GM20431 (cell line): ENCODE measurements around the gene POC1B.

Experiments used
- in situ Hi-C: fragments of 300-500 bp; cut with MseI, MboI; formaldehyde crosslinking; loops from one replicate; pipeline ENCODE4 v1.15.0; 2020; ENCODE audit warnings: low sequenced_read_pairs; ENCODE audit not compliant: unreplicated experiment

POC1B gene

DNA sequence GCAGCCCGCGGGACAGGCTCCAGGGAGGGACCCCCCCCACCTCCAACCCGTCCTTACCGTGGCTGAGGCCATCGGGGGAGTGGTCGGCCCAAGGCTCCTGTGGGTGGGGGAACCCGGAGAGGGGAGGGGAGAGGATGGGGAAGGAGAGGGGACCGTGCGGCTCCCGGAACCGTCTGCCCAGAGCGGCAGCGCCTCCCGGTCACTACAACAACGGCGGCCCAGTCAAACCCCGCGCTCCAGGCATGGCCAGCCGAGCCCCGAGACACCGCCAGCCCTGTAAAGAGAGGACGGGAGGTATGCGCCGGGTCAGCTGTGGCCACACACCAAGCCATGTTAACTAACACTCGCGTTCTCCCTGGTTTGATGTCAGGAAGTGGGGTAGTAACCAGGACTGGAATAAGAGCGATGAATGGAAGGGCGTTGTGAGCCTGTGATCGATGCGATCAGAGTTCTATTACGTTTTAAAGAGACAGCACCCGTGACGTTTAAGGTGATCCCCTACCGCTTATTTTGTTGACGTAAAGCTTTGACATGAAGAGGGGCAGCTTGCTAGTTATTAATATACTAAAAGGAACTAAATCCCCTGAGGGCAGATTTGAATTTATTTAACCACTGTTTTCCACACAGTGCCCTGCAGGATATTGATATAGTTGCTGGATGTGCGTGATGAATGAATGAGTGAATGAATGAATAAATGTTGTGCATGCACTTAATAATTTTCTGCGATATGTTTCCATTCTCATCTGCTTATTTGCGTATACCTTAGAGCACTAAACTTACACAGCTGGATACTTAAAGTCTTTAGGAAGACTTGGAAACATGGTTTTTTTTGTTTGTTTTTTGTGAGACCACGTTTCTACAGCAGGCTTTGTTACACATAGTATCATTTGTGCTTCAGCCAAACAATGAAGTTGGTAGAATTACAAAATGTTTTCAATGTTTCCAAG is at the start of gene POC1B:
TSS of gene POC1B (minus strand) at position 224 of the 947 bp plus-strand sequence. CDS start at position 72, 152 bp downstream.
- in situ Hi-C loops, result no loop called here

DNA sequence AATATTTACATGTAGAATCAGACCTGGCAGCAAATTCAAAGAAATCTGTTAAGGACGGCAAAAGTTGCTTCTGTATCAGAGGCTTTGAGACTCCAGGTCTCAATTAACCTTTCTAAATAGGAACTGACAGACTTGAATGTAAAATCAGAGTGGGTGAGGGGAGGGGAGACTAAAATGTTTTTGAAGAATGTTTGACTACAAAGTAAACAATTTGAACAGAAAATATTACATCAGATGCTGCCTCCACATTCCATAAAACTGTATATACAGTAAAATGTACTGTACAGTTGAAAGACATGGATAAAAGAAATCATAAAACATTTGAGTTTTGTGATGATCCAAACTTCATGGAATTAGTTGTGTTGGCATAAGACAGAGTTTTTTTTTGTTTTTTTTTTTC is 49.5 kb upstream of the POC1B start:
- in situ Hi-C loops, result no loop called here

GRCh38 chr12:89574736-89575208 is 48.9 kb upstream of the POC1B start:
- in situ Hi-C loops, result no loop called here

GRCh38 chr12:89573051-89573810 is 47.4 kb upstream of the POC1B start:
- in situ Hi-C loops, result no loop called here

DNA sequence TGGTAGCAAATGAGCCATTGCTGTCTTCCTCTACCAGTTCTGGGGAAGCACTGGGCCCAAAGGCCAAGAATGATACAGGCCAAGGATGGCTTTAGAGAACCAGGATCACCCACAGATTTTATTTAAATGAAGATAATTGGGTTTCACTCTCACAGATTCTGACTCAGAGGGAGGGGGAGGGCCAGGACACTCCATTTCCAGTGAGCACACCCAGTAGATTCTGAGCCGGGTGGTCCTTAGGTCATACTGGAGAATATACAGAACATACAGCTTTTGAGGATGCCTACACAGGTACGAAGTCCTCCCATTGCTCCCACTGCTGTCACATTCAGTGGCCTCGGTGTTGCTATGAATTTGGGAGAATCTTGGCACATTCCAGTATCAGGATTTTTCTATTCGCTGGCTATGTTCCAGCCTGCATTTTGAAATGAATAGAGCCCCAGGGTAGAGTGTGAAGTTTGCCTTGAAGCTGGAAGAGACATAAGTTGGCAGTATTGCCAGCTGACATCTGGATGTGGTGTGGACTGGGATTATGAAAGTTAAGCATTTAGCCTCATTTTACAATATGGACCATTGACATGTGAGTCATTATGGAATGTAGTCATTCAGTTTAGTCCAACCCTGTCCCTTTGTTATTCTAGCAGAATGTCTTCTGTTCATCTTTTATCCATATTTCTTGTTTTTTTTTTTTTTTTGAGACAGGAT is 45.8 kb upstream of the POC1B start:
- in situ Hi-C loops, result no loop called here

DNA sequence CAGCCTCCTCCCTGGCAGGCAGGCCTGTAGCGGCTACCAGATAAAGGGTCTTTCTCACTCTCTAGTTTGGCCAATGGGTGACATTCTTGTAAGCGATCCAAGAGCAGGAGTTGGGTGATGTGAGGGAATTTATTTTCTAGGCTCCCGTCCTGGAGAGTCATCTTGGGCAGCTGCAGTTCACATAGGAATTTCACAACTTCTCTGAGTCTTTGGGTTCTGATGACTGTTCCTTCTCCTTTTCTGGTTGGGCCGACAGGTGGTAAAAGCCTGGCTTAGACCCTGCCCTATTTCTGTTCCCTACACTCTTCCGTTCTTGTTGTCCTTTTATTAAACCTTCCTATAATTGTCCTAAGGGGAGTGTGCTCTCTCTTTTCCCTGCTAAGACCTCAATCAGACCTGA is 42.6 kb upstream of the POC1B start:
- in situ Hi-C loops, result no loop called here

- in situ Hi-C loops, result no loop called here
Measured at GRCh38 chr12:89567691-89568239, 41.9 kb upstream of the POC1B start.

DNA sequence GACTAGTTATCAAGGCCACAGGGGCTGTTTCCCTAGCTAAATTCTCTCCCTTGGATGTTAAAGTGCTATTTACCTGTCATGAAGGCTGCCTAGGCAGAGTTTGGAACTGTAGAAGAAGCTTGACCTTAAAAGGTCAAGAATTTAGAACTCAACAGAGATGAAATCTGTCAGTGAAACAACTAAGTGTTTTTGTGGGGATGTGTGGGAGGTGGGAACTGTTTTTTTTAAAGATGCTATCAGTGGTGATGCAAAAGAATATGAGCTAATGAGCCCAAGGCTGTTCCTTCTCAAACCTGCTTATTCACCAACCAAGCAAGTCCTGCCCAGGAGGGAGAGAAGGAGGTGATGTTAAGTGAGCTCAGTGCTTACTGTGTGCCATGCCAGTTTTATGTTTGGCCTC is 40.8 kb upstream of the POC1B start:
- in situ Hi-C loops, result no loop called here

DNA sequence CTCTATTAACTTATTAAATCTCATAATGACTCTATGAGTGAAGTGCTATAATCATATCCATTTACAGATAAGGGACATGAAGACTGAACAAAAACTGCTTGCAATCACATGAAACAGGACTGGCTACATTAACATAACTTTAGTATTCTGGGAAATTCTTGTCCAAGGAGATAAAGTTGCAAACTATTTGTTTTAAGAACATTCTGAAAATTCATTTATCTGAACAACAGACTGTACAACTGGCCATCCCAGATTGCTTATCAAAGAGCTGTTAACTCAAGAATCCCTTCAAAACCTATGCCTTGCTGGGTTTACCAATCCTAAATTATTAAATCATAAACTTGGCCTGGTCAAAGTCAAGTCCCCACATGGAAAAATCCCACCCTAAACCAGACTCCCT is 39.2 kb upstream of the POC1B start:
- in situ Hi-C loops, result no loop called here

DNA sequence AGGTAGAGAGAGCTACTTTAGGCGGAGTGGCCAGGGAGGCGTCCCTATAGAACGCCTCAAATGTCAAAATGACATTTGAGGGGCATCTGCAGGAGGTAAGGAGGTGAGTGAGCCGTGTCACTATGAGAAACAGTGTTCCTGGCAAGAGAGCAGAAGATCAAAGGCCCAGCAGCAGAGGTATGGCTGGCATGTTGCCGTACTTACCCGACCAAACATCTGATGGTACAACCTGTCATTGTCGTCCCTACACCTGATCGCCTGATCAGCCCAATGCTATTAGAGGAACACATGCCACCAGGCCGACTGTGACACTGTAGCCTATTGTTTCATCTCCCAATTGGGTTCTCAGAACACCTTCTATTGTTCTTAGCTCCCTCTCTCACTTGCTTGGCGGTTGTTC is 33.9 kb upstream of the POC1B start:
- in situ Hi-C loops, result no loop called here

DNA sequence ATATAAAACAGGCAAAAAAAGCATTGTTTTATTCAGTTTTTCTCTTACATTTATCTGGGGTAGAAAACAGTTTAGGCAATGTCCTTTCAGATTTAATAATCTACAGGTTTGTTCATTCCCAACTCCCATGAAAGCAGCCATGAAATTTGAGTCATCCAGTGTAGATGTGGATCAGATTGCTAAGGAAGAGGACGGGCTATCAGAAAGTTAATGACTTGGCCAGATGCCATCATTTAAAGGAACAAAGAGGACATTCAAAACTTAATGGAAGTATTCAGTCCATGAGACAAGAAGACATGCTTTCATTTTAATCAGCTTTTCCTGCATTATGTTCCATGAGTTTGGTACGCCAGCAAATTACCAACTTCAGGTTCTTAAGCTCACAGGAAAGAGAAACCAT is 31.1 kb upstream of the POC1B start:
- in situ Hi-C loops, result no loop called here

DNA sequence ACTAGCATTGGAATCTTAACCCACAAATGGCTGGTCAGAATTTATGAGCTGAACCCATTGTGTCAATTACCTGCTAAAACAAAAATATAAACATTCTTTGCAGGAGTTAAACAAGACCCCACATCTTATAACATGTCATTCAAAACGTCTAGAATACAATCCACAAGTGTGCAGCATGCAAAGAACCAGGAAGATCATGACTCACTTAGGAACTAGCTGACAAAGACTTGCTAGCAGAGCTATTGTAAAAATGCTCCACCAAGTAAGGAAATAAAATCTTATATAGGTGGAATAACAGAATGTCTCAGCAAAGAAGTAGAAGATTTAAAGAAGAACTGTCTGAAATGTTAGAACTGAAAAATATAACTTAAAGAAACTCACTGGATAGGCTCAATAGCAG is 26.5 kb upstream of the POC1B start:
- in situ Hi-C loops, result no loop called here

DNA sequence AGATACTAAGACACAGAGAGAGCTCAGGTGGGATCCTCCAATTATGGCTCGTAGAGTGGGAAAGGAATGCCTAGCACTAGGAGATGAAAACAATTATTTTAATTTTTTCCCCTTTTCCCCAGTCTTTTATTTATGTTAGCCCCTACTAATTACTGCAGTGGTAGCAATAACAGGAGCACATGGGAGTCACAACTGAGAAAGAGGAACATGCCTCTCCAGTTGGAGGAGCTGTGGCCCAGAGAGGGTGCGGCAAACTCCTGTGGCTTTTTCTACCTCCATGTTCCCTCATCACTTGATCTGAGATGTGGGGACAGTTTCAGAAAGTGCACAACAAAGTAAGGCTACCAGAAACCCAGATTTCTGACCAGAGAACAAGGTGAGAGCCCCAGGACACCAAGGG is 25.9 kb upstream of the POC1B start:
- in situ Hi-C loops, result no loop called here

DNA sequence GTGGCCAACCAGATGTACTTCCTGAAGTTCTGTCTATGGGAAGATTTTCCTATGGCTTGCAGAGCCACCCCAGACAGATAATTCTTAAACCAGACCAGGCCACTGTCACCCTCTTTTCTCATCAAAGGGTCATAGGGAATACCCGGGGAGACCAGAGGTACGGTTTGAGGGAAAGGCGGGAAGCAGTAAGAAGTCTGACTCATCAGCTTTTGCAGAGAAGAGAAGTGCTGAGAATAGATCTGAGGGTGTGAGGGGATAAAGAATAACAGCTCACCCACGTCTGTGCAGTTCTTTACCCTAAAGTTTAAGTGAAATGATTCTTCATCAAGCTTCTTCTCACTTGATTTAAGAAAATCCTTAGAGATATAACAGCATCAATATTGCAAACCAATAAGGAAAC is 21.3 kb upstream of the POC1B start:
- in situ Hi-C loops, result no loop called here

DNA sequence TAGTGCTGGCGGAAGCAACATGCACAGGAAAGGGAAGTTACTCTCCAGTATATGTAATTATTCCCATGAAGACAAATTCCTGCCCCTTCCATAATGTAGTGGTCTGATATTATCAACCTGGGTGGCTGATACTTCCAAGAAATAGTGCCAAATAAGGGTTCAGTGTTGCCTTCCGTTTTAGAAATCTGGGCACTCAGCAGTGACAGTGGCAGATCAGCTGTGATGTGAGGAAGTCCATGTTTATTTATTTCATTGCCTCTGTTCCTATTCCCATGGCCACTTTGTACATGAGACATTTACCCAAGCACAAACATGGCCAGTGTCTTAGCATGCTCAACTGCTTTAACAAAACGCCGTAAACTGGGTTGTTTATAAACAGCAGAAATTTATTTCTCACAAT is 20.3 kb upstream of the POC1B start:
- in situ Hi-C loops, result no loop called here

- in situ Hi-C loops, result no loop called here
Measured at GRCh38 chr12:89544681-89545184, 18.9 kb upstream of the POC1B start.

DNA sequence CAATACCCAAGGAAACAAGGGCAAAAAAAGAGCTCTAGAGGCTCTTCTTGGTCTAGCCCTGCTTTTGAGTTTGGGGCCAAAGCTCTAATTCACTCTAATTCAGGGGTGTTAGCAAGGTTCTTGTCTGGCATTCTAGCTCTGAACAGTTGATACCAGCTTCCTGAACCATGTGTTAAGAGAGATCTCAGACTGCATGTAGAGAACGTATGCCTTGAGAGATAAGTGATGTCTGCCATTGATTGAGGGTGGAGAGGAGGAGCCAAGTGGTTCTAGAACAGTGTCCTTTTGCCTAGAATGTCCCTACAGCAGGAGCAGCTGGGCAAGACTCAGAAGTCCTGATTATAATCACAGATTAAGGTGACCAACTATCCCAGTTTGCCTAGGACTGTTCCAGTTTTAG is 18.2 kb upstream of the POC1B start:
- in situ Hi-C loops, result no loop called here

DNA sequence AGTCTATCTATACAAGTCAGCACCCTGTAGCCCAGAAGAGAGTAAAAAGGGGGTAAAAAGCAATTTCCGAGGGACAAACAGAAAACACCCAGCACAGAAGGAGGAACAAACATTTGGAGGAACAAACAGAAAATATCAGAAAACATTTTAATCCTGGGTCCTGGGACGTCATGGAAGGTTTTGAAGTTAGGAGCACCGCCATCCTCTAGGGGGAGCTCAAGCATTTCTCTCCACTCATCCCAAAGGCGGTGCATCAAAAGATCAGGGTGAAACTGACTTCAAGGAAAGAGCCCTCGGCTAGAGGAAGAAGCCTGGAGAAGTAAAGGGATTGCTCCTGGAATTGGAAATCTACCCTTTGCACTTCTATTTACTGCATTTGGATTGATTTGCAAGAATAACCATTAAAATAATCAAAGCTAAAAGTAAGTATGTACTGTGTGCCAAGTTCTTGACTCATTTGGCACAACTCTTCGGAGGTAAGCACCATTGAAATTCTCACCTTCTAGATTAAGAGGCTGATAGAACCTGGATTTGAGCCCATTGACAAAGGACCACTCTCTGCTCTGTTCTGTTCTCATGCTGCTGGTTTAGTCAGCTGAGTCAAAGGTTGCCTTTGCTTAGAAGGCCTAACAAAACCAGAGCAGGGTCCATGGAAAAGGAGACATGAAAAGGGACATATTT is 17.2 kb upstream of the POC1B start:
- in situ Hi-C loops, result no loop called here

DNA sequence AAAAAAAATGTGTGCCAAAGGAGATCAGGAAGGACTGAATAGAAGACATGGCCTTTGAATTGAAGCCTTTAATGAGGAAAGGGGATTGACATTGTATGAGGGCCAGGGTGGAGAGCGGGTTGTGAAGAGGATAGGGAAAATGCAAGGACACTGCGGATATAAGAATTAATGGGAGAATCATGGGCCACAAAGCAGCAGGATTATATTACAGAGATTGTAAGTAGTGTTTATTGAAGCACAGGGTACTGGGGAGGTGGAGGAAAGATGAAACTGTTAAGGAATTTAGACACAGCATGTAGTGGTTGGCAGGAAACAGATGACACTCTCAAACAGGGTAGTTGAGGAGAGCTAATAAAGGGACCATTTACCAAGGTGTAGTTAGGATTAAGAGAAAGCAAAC is 16.4 kb upstream of the POC1B start:
- in situ Hi-C loops, result no loop called here

DNA sequence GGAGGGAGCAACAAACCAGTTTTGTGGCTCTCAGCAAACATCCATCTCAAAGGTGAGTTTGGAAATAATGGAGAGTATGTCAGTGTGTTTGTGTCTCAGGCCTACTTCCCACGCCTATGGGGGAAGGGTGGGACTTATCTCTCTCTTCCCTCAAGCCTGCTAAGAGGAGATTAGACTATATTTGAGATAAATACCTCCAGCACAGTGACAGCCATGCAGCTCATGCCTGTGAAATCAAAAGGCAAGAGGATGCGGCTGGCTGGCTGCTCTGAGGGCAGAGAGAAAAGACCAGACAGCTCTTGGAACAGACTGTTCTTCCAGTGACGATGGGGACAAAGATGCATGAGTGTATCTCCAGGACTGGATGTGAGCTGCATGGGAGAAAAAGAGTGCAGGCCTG is 14.7 kb upstream of the POC1B start:
- in situ Hi-C loops, result no loop called here
